Stimulated activated CD4-positive, alpha-beta T cell treated with anti-CD3 and anti-CD28 coated beads, Interleukin-1b, Interleukin-23, amount 100 ng/mL, for 24 hours (primary cell): ENCODE results near the gene RALGPS1.

ENCODE experiments used
- DNase-seq, 4 experiments: peaks; one replicate each; pipeline ENCODE4 v3.0.0-alpha.2; 2020; ENCODE audit warnings: low read depth in 4 of 4, low spot score in 1 of 4

Gene RALGPS1, protein sequence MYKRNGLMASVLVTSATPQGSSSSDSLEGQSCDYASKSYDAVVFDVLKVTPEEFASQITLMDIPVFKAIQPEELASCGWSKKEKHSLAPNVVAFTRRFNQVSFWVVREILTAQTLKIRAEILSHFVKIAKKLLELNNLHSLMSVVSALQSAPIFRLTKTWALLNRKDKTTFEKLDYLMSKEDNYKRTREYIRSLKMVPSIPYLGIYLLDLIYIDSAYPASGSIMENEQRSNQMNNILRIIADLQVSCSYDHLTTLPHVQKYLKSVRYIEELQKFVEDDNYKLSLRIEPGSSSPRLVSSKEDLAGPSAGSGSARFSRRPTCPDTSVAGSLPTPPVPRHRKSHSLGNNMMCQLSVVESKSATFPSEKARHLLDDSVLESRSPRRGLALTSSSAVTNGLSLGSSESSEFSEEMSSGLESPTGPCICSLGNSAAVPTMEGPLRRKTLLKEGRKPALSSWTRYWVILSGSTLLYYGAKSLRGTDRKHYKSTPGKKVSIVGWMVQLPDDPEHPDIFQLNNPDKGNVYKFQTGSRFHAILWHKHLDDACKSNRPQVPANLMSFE

DNA sequence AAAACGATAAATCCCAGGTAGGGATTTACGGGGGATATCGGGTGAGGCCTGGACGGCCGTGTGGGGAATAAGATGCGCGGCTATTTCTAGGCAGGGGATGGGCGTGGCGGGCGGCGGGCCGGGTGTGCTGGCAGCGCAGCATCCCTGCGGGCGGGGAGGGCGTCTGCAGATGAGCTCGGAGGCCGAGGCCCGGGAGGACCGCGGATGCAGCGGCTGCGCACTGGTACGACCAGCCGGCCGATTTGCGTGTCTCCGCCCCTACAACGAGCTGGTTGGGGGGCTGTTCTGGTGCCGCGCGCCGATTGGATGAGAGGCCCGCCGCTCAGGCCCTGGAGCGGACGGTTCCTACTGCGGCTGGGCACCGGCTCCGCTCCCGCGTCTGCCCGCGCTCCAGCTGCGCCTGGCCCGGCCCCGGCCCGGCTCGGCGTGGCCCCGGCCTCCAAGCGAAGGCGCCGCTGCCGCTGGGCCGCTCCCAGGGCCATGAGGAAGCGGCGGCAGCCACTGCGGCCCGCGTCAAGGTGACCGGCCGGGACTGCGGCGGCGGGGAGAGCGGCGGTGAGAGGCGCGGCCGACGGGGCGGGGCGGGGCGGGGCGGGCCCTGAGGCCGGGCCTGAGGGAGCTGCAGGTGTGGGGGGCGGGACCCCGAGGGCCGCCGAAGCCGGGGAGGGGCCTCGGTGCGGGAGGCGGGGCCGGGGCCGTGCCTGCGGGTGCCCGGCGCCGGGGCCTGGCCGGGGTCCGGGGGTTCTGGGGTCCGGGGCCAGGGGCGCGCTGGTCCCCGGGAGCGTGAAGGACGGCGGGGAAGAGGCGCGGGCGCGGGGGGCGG is at the start of gene RALGPS1:
TSS of gene RALGPS1 (plus strand) at position 325 of the 823 bp plus-strand sequence. CDS start 47,508 bp downstream, outside the sequence.
- peak; percentile 77 to 87 (median 80) for DNase-seq

DNA sequence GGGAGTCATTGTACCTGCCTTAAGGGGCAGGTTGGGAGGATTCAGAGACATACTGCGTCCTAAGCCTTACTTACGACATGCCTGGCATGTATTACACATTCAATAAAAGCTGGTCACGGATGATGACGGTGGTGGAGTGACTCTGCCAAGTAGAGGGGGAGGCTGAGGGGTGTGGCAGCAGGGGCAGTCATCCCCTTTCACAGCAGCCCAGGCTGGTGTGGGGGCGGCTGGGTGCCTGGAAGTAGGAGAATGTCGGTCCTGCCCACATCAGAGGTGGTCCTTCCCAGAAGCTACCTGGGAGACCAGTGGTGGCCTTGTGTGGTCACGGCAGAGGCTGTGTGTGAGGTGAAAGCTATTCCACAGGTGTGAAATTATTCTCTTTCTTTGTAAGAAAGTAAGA is 45.2 kb upstream of the RALGPS1 start:
- no peak for DNase-seq

DNA sequence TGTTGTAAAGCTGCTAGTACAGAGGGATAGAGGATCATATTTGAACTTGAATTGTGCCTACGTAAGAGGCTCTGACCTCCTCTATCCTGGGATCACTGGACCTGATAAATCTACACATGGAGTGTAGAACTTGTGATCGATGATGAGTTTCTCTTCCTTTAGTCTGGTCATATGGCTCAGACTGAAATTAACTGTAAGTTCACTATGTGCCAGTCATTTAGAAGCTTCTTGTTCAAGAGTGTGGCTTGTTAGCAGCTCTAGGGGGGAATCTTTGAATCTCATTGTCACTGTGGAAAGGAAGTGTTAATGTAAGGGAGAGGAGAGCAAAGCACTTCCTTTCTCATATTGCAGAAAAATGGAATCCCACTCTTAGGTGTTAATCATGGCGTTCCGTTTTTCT is 42.1 kb upstream of the RALGPS1 start:
- DNase-seq: no peak

DNA sequence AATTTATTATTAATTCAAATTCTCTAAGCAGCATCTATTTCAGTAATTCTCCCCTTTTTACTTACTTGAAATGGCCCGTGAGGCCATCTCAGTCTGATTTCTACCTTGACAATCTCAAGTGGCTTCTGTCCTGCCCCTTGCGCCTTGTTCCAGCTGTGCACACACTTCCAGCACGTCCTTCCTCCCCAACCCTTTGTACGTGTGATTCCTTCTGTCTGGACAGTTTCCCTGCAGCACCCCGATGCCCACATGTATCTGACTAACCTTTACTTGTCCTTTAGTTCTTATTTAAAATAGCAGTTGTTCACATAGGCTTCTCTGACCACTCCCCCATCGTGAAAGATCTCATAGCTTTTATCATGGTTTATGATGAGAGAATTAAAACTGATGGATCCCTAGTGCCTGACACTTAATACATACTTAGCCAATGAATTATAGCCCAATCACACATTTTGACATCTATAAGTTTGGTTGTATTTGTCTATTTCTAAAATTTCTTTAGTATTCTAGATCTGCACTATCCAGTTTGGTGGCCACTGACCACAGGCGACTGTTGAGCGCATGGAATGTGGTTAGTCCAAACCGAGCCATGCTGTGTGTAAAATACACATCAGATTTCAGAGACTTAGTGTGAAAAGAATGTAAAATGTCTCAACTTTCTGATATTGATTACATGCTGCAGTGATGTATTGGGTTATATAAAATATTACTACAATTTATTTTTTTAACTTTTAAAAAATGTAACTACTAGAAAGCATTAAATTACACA is 39.9 kb upstream of the RALGPS1 start:
- no peak for DNase-seq

DNA sequence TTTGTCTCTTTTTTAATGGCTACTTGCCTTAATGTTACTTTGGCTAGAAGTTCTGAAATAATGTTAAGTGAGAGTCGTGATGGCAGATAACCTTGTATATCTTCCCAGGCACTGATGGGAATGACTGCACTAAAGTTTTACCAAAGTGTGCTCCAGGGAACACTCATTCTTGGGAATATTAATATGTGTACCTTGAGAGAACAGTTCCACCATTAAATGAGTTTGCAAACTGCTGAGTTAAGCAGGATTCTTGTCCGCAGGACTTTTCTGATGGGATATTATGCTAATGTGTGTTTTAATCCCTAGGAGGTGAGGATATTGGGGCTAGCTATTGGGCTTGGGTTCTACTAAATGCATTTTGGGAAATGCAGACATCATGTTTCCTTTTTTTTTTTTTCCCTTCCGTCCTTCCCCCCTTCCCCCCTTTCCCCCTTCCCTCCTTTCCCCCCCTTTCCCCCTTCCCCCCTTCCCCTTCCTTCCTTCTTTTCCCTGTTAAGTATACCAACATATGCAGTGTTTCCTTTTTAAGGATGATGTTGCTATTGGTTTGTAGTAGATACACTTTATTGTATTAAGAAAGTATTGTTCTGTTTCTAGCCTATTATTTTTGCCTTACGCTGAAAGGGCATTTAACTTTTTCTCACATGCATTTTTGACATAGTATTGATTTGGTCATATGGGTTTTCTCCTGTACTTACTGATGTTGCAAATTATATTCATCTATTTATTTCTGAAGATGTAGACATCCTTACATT is 38.6 kb upstream of the RALGPS1 start:
- no peak for DNase-seq

DNA sequence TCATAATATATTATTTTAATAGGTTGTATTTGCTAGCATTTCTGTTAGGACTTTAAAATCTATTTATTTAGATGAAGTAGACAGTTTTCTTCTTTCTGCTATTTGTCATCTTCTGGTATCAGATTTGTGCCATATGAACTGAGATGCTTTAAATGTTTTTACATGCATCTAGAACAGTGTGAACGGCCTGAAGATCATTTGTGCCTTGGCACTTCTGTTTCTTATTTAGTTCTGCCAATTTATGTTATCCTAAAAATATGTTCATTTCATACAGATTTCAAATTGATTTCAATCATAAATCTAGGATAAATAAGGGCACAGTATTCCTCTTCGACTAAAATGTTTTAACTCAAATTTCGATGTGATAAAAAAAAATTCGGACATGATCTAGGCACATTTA is 38.1 kb upstream of the RALGPS1 start:
- DNase-seq: no peak

DNA sequence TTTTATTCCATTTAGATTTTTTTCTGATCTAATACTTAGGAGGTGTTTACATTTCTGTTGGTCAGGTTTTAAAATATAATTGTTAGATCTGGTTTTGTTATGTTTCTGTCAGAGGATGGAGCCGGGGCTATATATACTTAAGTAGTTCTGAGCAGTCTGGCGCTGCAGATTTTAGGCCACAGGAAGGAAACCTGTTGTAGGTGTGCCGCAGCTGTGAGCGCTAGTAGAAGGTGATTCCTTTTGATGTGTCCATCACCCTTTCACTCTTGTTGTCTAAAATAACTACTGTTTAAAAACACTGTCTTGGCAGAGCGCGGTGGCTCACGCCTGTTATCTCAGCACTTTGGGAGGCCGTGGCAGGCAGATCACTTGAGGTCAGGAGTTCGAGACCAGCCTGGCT is 37.2 kb upstream of the RALGPS1 start:
- DNase-seq: no peak

DNA sequence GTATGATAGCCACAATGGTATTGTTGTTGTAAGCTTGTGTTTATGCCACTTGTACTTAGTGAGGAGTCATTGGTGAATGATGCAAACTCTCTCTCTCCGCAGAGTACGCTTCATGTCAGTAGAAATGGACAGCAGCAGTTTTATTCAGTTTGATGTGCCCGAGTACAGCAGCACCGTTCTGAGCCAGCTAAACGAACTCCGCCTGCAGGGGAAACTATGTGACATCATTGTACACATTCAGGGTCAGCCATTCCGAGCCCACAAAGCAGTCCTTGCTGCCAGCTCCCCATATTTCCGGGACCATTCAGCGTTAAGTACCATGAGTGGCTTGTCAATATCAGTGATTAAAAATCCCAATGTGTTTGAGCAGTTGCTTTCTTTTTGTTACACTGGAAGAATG is 35.3 kb upstream of the RALGPS1 start:
- DNase-seq: no peak

DNA sequence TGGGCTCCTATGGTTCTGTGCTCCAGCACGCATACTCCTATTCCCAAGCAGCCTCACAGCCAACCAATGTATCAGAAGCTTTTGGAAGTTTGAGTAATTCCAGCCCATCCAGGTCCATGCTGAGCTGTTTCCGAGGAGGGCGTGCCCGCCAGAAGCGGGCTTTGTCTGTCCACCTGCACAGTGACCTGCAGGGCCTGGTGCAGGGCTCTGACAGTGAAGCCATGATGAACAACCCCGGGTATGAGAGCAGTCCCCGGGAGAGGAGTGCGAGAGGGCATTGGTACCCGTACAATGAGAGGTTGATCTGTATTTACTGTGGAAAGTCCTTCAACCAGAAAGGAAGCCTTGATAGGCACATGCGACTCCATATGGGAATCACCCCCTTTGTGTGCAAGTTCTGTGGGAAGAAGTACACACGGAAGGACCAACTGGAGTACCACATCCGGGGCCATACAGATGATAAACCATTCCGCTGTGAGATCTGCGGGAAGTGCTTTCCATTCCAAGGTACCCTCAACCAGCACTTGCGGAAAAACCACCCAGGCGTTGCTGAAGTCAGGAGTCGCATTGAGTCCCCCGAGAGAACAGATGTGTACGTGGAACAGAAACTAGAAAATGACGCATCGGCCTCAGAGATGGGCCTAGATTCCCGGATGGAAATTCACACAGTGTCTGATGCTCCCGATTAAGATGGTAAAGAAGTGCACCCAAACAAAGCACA is 34.2 kb upstream of the RALGPS1 start:
- no peak for DNase-seq

DNA sequence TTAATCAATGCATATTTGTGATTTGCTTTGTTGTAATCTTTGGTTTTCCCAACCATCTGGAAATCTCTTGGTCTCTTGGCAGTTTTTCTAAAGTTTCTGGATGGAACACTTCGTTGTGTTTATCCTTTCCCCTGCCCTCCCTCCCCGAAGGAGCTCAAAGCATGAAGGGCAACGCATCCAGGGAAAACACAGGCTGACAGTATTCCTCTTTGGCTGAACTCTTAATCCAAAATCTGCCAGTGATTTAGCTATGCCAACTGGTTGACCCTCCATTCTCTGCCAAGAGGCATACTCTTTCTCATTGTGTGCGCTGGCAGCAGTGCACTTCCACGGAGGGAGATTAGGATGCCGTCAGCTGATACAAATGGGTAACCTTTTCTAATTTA is 33.6 kb upstream of the RALGPS1 start:
- no peak for DNase-seq

DNA sequence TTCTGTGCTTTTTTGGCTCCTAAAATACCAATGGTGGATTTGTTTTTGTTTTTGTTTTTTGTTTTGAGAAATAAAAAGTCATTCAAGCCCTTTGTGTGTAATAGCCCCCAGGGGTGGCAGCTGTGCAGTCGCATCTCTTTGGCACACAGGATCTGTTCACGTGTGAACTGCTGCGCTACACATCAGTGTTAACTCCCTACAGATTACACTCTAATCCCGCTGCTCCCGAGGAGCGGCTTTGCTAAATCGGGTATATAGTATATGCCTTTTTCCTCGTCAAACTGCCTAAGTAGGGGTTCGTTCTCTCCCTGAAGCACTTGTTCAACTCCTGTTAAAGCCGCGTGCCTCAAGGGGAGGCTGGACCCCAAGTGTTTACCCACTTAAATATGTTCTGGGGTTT is 31.8 kb upstream of the RALGPS1 start:
- DNase-seq: no peak

DNA sequence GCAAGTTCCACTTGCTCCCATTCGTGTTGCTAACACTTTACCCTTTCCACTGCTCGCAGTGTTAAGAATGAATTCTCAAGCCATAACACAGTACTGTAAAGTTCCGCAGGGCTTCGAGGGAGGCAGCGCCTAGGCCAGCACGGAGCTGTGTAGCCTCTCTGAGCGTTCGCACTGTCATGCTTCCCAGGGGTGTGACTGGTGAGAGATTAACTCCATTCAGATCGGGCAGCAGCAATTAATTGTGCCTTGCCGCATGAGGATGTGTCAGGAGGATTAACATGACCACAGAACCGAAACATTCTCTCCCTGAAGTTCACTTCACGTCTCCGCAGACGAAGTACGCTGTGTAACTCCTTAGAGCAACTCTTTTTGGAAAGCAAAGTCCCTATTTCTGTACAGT is 30.9 kb upstream of the RALGPS1 start:
- DNase-seq: no peak

DNA sequence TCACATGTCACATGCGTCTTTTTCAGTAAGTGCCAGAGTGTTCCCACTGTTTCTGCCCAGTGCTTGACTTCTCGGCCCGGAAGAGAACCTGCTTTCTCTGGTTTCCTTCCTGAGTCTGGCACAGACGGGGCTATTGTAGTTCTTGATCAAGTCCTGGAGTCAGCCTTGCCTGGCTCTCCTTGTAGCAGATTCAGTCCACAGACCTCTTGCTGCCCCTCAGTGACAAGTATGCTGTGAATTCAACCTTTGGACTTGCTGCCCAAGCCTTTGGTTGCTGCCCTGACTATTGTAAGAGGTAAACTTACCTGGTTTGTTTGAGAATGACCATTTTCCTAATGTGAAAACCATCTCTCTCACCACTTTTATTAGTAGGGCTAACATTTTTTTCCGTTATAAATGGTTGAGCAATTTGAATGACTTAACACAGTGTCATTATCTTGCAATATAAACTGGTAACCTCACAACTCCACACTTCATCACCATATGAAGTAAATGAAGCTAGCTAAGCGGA is 29.4 kb upstream of the RALGPS1 start:
- DNase-seq: no peak

DNA sequence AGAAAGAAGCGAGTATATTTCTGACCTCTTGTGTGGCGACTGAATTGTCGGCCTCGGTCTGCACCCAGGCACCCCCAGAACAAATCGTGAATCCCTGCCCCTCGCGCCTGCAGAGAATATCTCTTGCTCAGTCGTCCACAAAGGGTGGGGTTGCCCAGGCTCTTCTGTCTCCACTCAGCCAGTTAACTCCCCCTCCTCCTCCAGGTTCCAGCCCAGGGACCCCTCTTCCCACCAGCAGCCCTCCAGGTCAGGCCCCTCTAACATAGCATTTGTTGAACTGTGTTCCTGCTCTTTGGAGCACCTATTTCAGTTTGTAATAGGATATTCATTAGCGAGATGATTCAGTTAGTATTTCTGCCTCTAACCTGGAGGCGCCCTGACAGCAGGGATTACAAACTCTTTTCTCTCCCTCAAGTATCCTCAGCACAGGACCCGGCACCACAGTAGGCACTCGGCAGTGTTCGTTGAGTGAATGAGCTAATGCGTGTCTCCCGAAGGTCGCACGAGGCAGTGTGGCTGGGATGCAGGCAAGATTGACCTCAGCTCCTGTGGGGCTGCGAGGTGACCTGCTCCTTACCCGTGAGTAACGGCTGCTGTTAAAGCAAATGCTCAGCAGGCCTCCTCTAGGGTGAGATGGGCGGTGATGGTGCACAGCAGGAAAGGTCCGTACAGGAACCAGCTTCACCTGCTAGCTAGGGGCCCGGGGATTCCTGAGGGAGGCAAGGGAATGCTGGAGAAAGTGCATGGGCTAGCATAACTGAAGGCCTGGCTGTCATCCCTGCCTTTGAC is 28.4 kb upstream of the RALGPS1 start:
- no peak for DNase-seq

DNA sequence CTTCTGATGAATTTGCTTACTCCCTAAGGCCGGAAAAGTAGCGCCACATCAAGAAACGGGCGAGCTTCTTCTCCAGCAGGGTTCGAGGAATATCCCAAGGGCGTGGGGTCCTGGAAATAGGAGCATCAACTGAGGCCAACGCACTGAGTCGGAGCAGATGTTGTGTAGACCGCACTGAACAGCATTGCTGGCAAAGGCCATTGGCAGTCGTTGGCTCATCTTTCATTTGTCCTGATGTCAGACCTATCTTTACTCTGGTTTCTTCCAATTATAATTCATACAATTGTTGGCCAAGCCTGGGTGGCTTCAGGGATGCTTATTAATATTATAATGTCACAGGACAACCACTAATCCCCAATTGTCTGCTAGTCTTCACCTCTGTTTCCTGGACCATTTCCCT is 27.7 kb upstream of the RALGPS1 start:
- DNase-seq: no peak

DNA sequence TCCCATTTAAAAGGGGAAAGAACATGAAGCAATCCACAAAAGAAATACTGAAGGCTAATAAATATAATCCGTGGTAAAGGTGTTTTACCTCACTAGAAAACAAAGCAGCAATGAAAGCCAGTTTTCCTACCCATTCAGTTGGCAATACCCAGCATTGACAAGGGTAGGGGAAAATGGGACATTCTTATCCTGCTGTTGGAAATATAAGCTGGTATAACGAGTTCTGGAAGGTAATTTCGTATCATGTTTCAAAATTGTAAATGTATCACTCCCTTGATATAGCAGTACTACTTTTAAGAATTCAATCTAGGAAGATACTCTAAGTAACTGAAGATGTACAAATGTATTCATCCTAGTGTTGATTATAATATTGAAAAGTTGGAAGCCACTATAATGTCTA is 22.9 kb upstream of the RALGPS1 start:
- no peak for DNase-seq

DNA sequence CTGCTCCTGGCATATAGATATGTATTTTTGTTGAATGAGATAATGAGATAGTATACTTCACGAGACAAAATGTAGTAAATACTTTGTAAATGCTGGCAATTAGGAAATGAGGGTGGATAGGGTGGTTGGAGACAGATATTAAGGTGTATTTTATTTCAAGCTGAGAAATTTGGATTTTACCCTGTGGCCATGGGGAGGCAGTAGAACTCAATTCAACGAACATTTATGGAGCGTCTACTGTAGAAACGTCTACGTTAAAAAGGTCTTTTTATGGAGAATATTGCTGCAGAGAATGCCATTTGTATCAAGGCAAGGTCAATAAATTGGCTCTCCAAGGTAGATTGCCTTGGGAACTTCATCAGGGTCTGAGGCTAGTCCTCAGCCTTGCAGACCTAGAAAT is 21.5 kb upstream of the RALGPS1 start:
- no peak for DNase-seq

DNA sequence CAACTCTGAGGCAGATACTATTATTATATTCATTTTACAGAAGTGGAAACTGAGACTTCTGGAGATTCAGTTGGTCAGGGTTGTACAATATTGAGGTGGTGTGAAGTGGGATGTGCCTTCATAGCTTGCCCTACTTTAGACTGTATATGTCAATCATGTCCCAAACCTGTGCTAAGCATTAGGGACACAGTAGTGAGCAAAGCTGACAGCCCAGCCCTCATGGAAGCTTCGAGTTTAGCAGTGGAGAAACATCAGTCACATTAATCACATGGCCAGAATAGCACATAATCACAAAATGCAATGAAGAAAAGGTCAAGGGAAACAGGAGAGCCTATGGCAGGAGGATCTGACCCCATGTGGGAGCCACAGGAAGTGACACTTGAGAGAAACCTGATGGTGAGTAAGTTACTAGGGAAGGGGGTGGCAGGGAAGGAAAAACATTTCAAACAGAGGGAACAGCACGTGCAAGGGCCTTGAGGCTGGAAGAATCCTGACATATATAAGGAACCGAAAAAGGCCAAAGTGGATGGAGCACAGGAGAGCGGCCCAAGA is 20.5 kb upstream of the RALGPS1 start:
- no peak for DNase-seq

DNA sequence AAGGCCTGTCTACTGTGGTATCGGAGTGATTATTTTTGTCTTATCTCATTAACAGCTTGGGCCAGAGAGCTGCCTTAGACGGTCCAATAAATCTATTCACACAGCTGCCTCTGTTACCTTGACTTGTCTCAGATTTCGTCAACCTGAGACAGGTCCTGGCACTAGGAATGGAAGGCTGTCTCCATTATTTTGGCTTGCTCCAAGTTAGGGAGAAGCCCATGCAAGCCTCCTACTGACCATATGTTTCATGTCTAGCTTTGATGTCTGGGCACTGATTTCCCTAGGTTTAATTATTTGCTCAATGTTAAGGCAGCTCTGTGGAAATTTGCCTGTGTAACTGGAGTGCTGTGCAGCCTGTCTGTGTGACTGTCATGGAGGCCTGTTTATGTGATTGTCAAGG is 12.4 kb upstream of the RALGPS1 start:
- no peak for DNase-seq
